PFSK-1 (cell line): ENCODE measurements around the gene FAM83B.

Source experiments
- POLR2AphosphoS5 ChIP-seq: IDR thresholded peaks from 2 replicates; pipeline ENCODE4 v1.6.1; 2012; ENCODE audit warnings: low read depth, mild to moderate bottlenecking, control low read depth, low read length, moderate library complexity
- TF ChIP-seq, protein P1 (sequence below), 2 experiments: IDR thresholded peaks; 2 replicates each; pipeline versions ENCODE4 v1.6.1 to v1.8.0; 2011 to 2012; ENCODE audit warnings: low read depth in 2 of 2, low read length in 2 of 2, control low read depth in 1 of 2, inconsistent platforms in 1 of 2, mild to moderate bottlenecking in 1 of 2, moderate library complexity in 1 of 2; ENCODE audit not compliant: insufficient read depth in 1 of 2

DNA sequence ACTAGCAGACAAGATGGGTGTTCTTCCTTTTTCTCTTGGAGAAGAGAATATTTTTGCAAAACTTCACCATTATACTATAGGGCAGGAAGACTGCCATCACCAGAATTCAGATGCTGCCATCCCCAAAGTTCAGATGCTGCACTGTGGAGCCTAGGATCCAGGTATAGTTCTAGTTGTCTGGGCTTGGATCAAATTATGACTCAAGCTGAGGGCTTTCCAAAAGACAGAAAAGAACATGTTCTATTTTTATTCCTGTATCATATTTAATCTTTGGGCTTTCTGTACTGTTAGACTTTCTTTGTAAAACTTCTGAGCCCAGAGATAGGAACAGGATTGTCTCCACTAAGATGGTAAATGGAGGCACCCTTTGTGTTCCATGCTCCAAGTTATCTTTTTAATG lies 22.0 kb downstream of the FAM83B start:
- TF ChIP-seq, protein P1, sequence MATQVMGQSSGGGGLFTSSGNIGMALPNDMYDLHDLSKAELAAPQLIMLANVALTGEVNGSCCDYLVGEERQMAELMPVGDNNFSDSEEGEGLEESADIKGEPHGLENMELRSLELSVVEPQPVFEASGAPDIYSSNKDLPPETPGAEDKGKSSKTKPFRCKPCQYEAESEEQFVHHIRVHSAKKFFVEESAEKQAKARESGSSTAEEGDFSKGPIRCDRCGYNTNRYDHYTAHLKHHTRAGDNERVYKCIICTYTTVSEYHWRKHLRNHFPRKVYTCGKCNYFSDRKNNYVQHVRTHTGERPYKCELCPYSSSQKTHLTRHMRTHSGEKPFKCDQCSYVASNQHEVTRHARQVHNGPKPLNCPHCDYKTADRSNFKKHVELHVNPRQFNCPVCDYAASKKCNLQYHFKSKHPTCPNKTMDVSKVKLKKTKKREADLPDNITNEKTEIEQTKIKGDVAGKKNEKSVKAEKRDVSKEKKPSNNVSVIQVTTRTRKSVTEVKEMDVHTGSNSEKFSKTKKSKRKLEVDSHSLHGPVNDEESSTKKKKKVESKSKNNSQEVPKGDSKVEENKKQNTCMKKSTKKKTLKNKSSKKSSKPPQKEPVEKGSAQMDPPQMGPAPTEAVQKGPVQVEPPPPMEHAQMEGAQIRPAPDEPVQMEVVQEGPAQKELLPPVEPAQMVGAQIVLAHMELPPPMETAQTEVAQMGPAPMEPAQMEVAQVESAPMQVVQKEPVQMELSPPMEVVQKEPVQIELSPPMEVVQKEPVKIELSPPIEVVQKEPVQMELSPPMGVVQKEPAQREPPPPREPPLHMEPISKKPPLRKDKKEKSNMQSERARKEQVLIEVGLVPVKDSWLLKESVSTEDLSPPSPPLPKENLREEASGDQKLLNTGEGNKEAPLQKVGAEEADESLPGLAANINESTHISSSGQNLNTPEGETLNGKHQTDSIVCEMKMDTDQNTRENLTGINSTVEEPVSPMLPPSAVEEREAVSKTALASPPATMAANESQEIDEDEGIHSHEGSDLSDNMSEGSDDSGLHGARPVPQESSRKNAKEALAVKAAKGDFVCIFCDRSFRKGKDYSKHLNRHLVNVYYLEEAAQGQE (IDR thresholded peaks at IDR 0.05; ENCODE audit: insufficient read depth in 1 of 2, low read depth in 2 of 2, low read length in 2 of 2) = no peak
- no peak for TF ChIP-seq POLR2AphosphoS5
